Measurements from ENCODE around the gene MAP3K10. TPM values are rescaled to one million over a fixed set of nuclear protein-coding genes. Genes with fewer than 3 reads are reported as not detected.
A peak's percentile ranks its signal among the peaks of the same experiment; 100 is the strongest.

Gene MAP3K10
- total RNA-seq, 4 donors from 2014 or later: 12.7 to 24.6 (median 13.9) TPM

DNA sequence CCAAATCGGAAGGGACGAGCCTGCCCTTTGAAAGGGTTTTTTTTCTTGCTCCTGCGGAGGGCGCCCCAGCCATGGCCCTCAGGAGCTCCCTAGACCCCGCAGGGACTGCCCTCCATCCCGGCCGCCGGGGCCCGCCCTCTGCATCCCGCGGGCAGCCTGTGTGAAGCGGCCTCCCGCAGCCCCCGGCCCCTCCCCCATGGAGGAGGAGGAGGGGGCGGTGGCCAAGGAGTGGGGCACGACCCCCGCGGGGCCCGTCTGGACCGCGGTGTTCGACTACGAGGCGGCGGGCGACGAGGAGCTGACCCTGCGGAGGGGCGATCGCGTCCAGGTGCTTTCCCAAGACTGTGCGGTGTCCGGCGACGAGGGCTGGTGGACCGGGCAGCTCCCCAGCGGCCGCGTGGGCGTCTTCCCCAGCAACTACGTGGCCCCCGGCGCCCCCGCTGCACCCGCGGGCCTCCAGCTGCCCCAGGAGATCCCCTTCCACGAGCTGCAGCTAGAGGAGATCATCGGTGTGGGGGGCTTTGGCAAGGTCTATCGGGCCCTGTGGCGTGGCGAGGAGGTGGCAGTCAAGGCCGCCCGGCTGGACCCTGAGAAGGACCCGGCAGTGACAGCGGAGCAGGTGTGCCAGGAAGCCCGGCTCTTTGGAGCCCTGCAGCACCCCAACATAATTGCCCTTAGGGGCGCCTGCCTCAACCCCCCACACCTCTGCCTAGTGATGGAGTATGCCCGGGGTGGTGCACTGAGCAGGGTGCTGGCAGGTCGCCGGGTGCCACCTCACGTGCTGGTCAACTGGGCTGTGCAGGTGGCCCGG lies 815 bp downstream of the MAP3K10 start:
- no peak for DNase-seq (ENCODE audit: low spot score in 2 of 2)
- H3K9me3 ChIP-seq: no peaks in the 10 kb centered on the region
- H3K4me1 ChIP-seq: peaks cover 0 to 32% (median 13%) of the 10 kb centered on the region in 4 donors
- H3K27me3 ChIP-seq: no peaks in the 10 kb centered on the region
- H3K4me3 ChIP-seq: peak overlapping the region; percentile 79 to 95 (median 88)
- TF ChIP-seq, protein P1, sequence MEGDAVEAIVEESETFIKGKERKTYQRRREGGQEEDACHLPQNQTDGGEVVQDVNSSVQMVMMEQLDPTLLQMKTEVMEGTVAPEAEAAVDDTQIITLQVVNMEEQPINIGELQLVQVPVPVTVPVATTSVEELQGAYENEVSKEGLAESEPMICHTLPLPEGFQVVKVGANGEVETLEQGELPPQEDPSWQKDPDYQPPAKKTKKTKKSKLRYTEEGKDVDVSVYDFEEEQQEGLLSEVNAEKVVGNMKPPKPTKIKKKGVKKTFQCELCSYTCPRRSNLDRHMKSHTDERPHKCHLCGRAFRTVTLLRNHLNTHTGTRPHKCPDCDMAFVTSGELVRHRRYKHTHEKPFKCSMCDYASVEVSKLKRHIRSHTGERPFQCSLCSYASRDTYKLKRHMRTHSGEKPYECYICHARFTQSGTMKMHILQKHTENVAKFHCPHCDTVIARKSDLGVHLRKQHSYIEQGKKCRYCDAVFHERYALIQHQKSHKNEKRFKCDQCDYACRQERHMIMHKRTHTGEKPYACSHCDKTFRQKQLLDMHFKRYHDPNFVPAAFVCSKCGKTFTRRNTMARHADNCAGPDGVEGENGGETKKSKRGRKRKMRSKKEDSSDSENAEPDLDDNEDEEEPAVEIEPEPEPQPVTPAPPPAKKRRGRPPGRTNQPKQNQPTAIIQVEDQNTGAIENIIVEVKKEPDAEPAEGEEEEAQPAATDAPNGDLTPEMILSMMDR (IDR thresholded peaks at IDR 0.05): no peak
- no peak for TF ChIP-seq EP300 (IDR thresholded peaks at IDR 0.05)
- TF ChIP-seq POLR2A (IDR thresholded peaks at IDR 0.05): no peak
- WGBS, 2 donors: 0 to 34% methylated on average over 12 to 16 of the region's 62 CpGs
- H3K36me3 ChIP-seq: peaks cover 0 to 10% (median 0%) of the 10 kb centered on the region in 3 donors
- H3K27ac ChIP-seq: peak overlapping the region; percentile 5 to 98 (median 86)

DNA sequence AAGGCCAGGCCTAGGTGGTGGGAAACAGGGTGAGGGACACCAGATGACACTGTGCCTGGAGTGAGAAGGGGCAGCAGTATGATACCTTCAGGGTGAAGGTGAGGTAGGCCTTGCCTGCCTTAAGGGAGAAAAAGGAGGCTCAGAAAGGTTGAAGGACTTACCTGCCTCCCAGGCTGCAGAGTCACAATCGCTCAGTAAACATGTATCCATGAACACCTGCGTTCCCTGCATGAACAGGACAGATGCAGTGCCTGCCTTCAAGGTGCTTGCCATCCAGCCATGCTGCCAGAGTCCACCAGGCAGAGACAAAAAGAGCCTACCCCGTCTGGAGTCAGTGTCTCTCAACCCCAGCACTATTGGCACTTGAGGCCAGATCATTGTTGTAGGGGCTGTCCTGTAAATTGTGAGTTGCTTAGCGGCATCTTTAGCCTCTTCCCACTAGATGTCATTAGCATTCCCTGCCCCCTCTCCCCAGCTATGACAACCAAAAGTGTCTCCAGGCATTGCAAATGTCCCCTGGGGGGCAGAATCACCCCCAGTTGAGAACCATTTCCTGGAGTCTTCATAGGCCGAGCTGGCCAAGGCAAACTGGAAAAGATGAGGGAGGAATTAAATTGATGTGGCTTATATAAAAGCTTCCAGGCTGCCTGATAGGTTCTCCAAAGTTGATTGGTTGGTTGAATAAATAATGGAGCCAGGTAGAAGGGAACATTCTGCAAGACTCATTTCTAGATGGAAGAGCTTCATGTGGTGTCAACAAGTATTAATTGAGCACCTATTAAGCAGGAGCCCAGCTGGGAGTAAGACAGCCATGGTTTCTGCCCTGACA lies 1.7 kb downstream of the MAP3K10 start:
- no peak for DNase-seq (ENCODE audit: low spot score in 2 of 2)
- H3K36me3 ChIP-seq: peaks cover 0 to 20% (median 0%) of the 10 kb centered on the region in 3 donors
- H3K27ac ChIP-seq: no peak overlapping the region
- H3K9me3 ChIP-seq: no peaks in the 10 kb centered on the region
- WGBS, 2 donors: 75 to 76% methylated on average over 5 of the region's 5 CpGs
- H3K4me1 ChIP-seq: peaks cover 0 to 32% (median 13%) of the 10 kb centered on the region in 4 donors
- no peaks in the 10 kb centered on the region for H3K27me3 ChIP-seq
- TF ChIP-seq POLR2A (IDR thresholded peaks at IDR 0.05) (no peak), EP300 (IDR thresholded peaks at IDR 0.05) (no peak)
- TF ChIP-seq, protein P1 (IDR thresholded peaks at IDR 0.05): no peak
- H3K4me3 ChIP-seq: peak overlapping the region in 1 of 4 donors; percentile 88

DNA sequence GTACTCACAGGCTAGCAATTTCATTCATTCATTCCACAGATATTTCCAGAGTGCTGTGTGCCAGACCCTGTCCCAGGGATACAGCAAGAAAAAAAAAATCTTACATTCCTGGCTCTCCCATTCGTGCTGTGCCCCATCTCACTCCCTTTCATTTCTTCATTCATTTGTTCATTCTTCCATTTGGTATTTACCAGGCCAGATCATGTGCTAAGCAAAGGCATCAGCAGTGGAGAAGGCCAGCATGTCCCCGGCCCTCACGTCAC lies 2.3 kb downstream of the MAP3K10 start:
- Histone ChIP-seq H3K27me3 (no peaks in the 10 kb centered on the region), H3K4me1 (peaks cover 0 to 32% (median 13%) of the 10 kb centered on the region in 4 donors)
- 78 to 79% methylated on average over 3 of the region's 3 CpGs for WGBS, 2 donors

DNA sequence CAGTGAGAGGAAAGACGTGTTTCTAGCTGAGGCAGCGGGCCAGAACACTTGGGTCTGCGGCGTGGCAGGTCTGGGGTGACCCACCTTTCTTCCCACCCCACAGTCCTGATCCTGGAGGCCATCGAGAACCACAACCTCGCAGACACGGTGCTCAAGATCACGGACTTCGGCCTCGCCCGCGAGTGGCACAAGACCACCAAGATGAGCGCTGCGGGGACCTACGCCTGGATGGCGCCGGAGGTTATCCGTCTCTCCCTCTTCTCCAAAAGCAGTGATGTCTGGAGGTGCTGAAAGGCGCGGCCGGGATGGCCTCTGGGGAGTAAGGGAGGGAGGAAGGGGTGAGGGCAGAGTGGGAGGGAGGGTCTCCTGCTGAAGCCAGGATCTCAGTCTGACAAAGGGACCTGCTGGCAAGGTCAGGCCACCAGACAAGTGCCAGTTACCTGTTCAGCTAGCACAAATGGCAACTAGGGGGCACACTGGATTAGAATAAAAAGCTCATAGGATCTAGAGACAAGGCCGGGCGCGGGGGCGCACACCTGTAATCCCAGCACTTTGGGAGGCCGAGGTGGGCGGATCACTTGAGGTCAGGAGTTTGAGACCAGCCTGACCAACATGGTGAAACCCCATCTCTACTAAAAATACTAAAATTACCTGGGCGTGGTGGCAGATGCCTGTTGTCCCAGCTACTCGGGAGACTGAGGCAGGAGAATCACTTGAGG lies 7.2 kb downstream of the MAP3K10 start:
- no peak overlapping the region for H3K4me3 ChIP-seq
- H3K36me3 ChIP-seq: peaks cover 0 to 70% (median 0%) of the 10 kb centered on the region in 3 donors
- peaks cover 0 to 10% (median 0%) of the 10 kb centered on the region in 4 donors for H3K4me1 ChIP-seq
- DNase-seq (ENCODE audit: low spot score in 2 of 2): no peak
- TF ChIP-seq POLR2A (IDR thresholded peaks at IDR 0.05): no peak
- no peak for TF ChIP-seq EP300 (IDR thresholded peaks at IDR 0.05)
- TF ChIP-seq, protein P1 (IDR thresholded peaks at IDR 0.05): no peak
- no peaks in the 10 kb centered on the region for H3K27me3 ChIP-seq
- 95 to 97% methylated on average over 19 to 29 of the region's 29 CpGs for WGBS, 2 donors
- no peak overlapping the region for H3K27ac ChIP-seq
- H3K9me3 ChIP-seq: no peaks in the 10 kb centered on the region

More for the DNA sequence above, 2.3 kb downstream of the MAP3K10 start:
- peaks cover 0 to 25% (median 0%) of the 10 kb centered on the region in 3 donors for H3K36me3 ChIP-seq
- no peak for DNase-seq (ENCODE audit: low spot score in 2 of 2)
- no peak overlapping the region for H3K27ac ChIP-seq
- TF ChIP-seq, protein P1 (IDR thresholded peaks at IDR 0.05): no peak
- TF ChIP-seq EP300 (IDR thresholded peaks at IDR 0.05): no peak
- no peaks in the 10 kb centered on the region for H3K9me3 ChIP-seq
- H3K4me3 ChIP-seq: no peak overlapping the region

All from tibial nerve (tissue), 4 donors.